Upper lobe of left lung (tissue), 6 donors: ENCODE results near the gene KRT2. TPM values are rescaled to one million over a fixed set of nuclear protein-coding genes. Genes with fewer than 3 reads are reported as not detected.
A peak's percentile ranks its signal among the peaks of the same experiment; 100 is the strongest.

Experiments
- ATAC-seq, 2 donors: fragments of 200-7000 bp; cut with Tn5 transposase; one replicate each; pipeline ENCODE4 v1.9.1; 2022; ENCODE audit warnings: mild to moderate bottlenecking in 2 of 2, moderate library complexity in 2 of 2; ENCODE audit not compliant: low FRiP score in 2 of 2
- DNase-seq, 2 donors: peaks; one replicate each; pipeline ENCODE4 v3.0.0-alpha.2; 2019 to 2020
- H3K27ac ChIP-seq, 4 donors: fragments of 200-600 bp; sonication (generic); one replicate each; pipeline ENCODE4 v1.5.1; 2016 to 2019
- H3K27me3 ChIP-seq, 4 donors: fragments of 200-600 bp; sonication (generic); one replicate each; pipeline ENCODE4 v1.5.1; 2017 to 2019
- H3K36me3 ChIP-seq, 4 donors: fragments of 200-600 bp; sonication (generic); one replicate each; pipeline ENCODE4 v1.5.1; 2016 to 2019
- H3K4me1 ChIP-seq, 4 donors: fragments of 200-600 bp; sonication (generic); one replicate each; pipeline ENCODE4 v1.5.1; 2018 to 2019
- H3K4me3 ChIP-seq, 4 donors: fragments of 200-600 bp; sonication (generic); one replicate each; pipeline ENCODE4 v1.5.1; 2017 to 2019; ENCODE audit warnings: mild to moderate bottlenecking in 2 of 4, moderate library complexity in 1 of 4
- H3K9me3 ChIP-seq, 4 donors: fragments of 200-600 bp; sonication (generic); one replicate each; pipeline ENCODE4 v1.5.1; 2018 to 2019
- EP300 ChIP-seq, 4 donors: sonication (generic); formaldehyde crosslinking; IDR thresholded peaks; one replicate each; pipeline ENCODE4 v1.5.1; 2017; ENCODE audit warnings: antibody characterized with exemption in 4 of 4, control low read depth in 2 of 4
- POLR2A ChIP-seq, 4 donors: fragments of 450-650 bp; IDR thresholded peaks; one replicate each; pipeline ENCODE4 v1.5.1; 2016 to 2017; ENCODE audit warnings: antibody characterized with exemption in 4 of 4, mild to moderate bottlenecking in 2 of 4
- POLR2AphosphoS5 ChIP-seq, 2 donors: sonication (generic); formaldehyde crosslinking; IDR thresholded peaks; one replicate each; pipeline ENCODE4 v1.5.1; 2017; ENCODE audit warnings: antibody characterized with exemption in 2 of 2
- WGBS, 2 donors: methylation state at CpG; one replicate each; pipeline ENCODE4 v1.1.5; 2017 to 2018; 5-methylcytosine and 5-hydroxymethylcytosine counted together
- total RNA-seq, 6 donors: library from RNA; depleted of rRNA in 4 of 6; stranded (reverse); fragments of >200 nt in 4 of 6; gene quantifications; one replicate each; pipeline versions ENCODE4 v1.1.0 to v1.2.1, GENCODE V29; 2016 to 2021
- TF ChIP-seq, protein P1 (sequence below), 6 experiments: fragments of 450-650 bp in 4 of 6; fragments of 200-600 bp in 2 of 6; sonication (generic) in 2 of 6; IDR thresholded peaks; one replicate each; pipeline ENCODE4 v1.5.1; 2016 to 2019; ENCODE audit warnings: antibody characterized with exemption in 6 of 6
- donor health status: DM: no; HTN: no; CAD: no; lungs with moderate emphysema.
- donor health status: DM: no; HTN: yes; CAD: no; lungs with severe emphysema.

KRT2 gene
- total RNA-seq, 6 donors from 2014 or later: not detected

DNA sequence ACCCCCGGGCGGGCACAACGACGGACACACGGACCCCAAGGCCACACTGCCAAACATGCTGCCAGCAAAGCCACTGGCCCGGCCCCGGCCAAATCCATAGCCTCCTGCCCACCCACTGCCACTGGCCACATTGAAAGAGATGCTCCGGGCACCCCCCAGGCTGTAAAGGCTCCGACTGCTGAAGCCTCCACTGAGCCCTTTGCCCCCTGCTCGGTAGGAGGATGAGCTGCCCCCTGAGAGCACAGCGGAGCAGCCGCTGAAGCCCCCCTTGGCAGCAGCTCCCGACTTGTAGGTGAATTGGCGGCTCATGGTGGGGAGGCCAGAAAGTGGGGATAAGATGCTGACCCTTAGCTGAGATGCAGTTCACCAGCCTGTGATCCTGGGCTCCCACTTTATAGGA, 33.8 kb downstream of the KRT2 start, which contains the start of gene KRT73:
TSS of gene KRT73 (minus strand) at position 344 of the 400 bp plus-strand sequence. CDS start at position 309, 35 bp downstream.
- no peaks in the 10 kb centered on the region for H3K36me3 ChIP-seq
- 80 to 91% methylated on average over 9 to 13 of the region's 14 CpGs for WGBS, 2 donors
- ATAC-seq (no peak), DNase-seq (peak in 1 of 2 donors; percentile 46)
- no peak within 1 kb of the TSS for H3K27ac ChIP-seq
- H3K9me3 ChIP-seq: no peaks in the 10 kb centered on the region
- TF ChIP-seq POLR2AphosphoS5 (IDR thresholded peaks at IDR 0.05) (no peak), POLR2A (IDR thresholded peaks at IDR 0.05) (no peak)
- TF ChIP-seq, protein P1, sequence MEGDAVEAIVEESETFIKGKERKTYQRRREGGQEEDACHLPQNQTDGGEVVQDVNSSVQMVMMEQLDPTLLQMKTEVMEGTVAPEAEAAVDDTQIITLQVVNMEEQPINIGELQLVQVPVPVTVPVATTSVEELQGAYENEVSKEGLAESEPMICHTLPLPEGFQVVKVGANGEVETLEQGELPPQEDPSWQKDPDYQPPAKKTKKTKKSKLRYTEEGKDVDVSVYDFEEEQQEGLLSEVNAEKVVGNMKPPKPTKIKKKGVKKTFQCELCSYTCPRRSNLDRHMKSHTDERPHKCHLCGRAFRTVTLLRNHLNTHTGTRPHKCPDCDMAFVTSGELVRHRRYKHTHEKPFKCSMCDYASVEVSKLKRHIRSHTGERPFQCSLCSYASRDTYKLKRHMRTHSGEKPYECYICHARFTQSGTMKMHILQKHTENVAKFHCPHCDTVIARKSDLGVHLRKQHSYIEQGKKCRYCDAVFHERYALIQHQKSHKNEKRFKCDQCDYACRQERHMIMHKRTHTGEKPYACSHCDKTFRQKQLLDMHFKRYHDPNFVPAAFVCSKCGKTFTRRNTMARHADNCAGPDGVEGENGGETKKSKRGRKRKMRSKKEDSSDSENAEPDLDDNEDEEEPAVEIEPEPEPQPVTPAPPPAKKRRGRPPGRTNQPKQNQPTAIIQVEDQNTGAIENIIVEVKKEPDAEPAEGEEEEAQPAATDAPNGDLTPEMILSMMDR (IDR thresholded peaks at IDR 0.05): no peak
- no peak within 1 kb of the TSS for H3K4me3 ChIP-seq
- H3K27me3 ChIP-seq: no peaks in the 10 kb centered on the region
- no peaks in the 10 kb centered on the region for H3K4me1 ChIP-seq

DNA sequence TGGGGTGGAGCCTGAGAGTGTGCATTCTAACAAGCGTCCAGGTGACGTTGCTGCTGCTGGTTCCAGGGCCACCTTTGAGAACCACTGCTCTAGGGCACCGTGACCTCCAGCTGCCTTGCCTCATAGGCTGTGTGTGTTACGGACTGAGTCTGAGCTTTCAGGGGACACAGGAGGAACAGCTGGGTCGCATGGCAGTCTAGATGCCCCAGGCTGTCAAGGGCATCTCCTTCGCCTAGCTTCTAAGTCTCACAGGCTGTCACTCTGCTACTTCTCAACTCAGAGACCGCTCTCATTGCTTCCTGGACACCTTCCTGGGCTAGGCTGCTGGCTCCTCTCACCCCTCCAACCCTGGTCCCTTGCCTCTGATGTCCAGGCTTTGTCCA, 34.6 kb downstream of the KRT2 start:
- Histone ChIP-seq H3K4me3 (no peak overlapping the region), H3K36me3 (no peaks in the 10 kb centered on the region), H3K9me3 (no peaks in the 10 kb centered on the region), H3K4me1 (no peaks in the 10 kb centered on the region), H3K27ac (no peak overlapping the region), H3K27me3 (no peaks in the 10 kb centered on the region)
- TF ChIP-seq POLR2AphosphoS5 (IDR thresholded peaks at IDR 0.05) (no peak), POLR2A (IDR thresholded peaks at IDR 0.05) (no peak), EP300 (IDR thresholded peaks at IDR 0.05) (no peak)
- TF ChIP-seq, protein P1 (IDR thresholded peaks at IDR 0.05): no peak
- 85 to 87% methylated on average over 7 of the region's 7 CpGs for WGBS, 2 donors
- no peak for ATAC-seq
- DNase-seq: no peak

DNA sequence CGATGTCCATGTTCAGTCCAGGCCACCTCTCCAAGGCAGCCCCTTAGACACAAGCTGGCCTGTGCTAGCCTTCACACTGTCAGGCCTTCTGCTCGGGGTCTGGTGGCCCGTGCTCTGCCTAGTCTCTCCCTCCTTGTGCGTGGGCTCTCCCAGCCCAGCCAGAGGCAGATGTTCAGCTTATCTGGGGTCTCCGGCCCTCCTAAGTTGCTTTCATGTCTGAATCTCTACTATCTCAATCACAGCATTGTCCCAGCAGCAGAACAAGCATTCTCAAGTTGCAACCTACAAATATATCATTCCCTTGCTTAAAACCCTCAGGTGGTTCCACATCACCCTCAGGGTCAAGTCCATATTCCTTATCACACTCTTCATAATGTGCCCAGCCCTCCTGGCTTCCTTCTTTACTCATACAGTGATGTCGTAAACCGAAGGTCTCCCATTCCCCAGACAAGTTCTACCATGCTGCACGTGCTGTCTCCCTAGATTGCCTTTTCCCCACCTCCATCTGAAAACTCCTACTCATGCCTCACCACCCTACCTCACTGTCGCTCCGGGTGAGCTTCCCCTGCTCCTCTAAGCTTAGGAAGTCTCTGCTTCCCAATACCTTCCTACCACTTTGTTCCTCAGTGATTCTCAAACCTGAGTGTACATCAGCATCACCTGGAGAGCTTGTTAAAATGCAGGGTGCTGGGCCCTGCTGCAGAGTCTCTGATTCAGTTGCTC, 35.2 kb downstream of the KRT2 start:
- no peak for ATAC-seq
- H3K4me1 ChIP-seq: no peaks in the 10 kb centered on the region
- no peak overlapping the region for H3K27ac ChIP-seq
- DNase-seq: no peak
- WGBS, 2 donors: 83 to 84% methylated on average over 10 of the region's 10 CpGs
- no peaks in the 10 kb centered on the region for H3K27me3 ChIP-seq
- TF ChIP-seq POLR2AphosphoS5 (IDR thresholded peaks at IDR 0.05): no peak
- TF ChIP-seq EP300 (IDR thresholded peaks at IDR 0.05): no peak
- no peak for TF ChIP-seq POLR2A (IDR thresholded peaks at IDR 0.05)
- TF ChIP-seq, protein P1 (IDR thresholded peaks at IDR 0.05): no peak
- no peaks in the 10 kb centered on the region for H3K36me3 ChIP-seq
- H3K4me3 ChIP-seq: no peak overlapping the region
- H3K9me3 ChIP-seq: no peaks in the 10 kb centered on the region

DNA sequence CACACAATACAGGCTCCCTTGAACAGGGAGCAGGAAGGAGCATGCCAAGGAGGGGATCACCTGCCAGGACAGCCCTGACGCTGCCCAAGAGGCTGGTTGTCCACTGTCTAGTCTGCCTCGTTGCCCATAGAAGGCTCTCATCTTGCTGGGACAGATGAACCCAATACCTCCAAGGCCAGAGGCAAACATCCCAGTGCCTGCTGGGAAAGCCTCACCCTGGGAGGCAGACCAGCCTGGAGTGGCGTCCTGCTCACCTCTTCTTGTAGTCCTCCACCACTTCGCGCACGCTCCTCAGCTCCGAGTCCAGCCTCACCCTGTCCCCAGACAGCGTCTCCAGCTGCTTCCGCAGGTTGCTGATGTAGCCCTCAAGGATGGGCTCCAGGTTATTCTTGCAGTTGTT, 36.1 kb downstream of the KRT2 start:
- no peaks in the 10 kb centered on the region for H3K4me1 ChIP-seq
- ATAC-seq: no peak
- H3K9me3 ChIP-seq: no peaks in the 10 kb centered on the region
- DNase-seq: no peak
- no peaks in the 10 kb centered on the region for H3K27me3 ChIP-seq
- TF ChIP-seq, protein P1 (IDR thresholded peaks at IDR 0.05): no peak
- TF ChIP-seq POLR2AphosphoS5 (IDR thresholded peaks at IDR 0.05) (no peak), POLR2A (IDR thresholded peaks at IDR 0.05) (no peak), EP300 (IDR thresholded peaks at IDR 0.05) (no peak)
- H3K4me3 ChIP-seq: no peak overlapping the region
- H3K27ac ChIP-seq: no peak overlapping the region
- no peaks in the 10 kb centered on the region for H3K36me3 ChIP-seq
- 83 to 88% methylated on average over 8 to 9 of the region's 9 CpGs for WGBS, 2 donors
